RWPE1 (cell line): ENCODE results near the gene MLLT6.

Experiments
- CTCF ChIA-PET: fragments of 350-600 bp; sonication (Branson Sonifier 250); formaldehyde crosslinking; extraction: SDS; loops from one replicate; lab custom pipeline; 2021; lab: Yijun Ruan, JAX
- POLR2A ChIA-PET: fragments of 400-600 bp; formaldehyde crosslinking; extraction: SDS; loops from one replicate; lab custom pipeline; 2020; ENCODE audit warnings: antibody characterized with exemption; ENCODE audit not compliant: low non-redundant PET; lab: Yijun Ruan, JAX
- DNase-seq: peaks from one replicate; pipeline ENCODE4 v3.0.0; 2012; ENCODE audit warnings: low spot score
- H3K27ac ChIP-seq: fragments of 450-650 bp; 2 replicates; pipeline ENCODE4 v1.5.1; 2017
- TF ChIP-seq, protein P1 (sequence below): fragments of 450-650 bp; conservative IDR thresholded peaks from 2 replicates; pipeline ENCODE4 v1.5.1; 2017; ENCODE audit warnings: low read depth, mild to moderate bottlenecking

MLLT6 gene

DNA sequence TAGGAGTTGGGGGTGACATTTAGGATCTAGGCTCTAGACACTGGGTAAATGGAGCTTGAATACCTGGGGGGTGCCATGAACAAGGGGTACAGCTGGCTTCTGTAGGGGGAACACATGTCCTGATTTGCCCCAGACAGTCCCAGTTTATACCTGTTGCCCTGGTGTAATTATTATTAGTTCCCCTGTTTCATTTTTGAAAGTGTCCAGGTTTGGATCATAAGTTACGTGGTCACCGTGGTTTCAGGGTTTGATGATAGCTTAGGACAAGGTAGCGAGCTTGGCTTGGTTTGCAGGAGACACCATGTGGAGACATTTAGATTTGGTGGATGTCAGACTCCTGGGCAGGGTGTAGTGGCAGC lies 5.5 kb downstream of the MLLT6 start:
- H3K27ac ChIP-seq = peak overlapping the region; percentile 49
- CTCF ChIA-PET = interaction anchor here (0.5 to 1.2 kb wide), 3 partner anchors 13 to 34 kb away, joined by 3 to 6 read pairs (median 3); no protein-coding TSS in a partner anchor
- no peak for DNase-seq
- POLR2A ChIA-PET = no interaction called here
- TF ChIP-seq, protein P1, sequence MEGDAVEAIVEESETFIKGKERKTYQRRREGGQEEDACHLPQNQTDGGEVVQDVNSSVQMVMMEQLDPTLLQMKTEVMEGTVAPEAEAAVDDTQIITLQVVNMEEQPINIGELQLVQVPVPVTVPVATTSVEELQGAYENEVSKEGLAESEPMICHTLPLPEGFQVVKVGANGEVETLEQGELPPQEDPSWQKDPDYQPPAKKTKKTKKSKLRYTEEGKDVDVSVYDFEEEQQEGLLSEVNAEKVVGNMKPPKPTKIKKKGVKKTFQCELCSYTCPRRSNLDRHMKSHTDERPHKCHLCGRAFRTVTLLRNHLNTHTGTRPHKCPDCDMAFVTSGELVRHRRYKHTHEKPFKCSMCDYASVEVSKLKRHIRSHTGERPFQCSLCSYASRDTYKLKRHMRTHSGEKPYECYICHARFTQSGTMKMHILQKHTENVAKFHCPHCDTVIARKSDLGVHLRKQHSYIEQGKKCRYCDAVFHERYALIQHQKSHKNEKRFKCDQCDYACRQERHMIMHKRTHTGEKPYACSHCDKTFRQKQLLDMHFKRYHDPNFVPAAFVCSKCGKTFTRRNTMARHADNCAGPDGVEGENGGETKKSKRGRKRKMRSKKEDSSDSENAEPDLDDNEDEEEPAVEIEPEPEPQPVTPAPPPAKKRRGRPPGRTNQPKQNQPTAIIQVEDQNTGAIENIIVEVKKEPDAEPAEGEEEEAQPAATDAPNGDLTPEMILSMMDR = no peak

DNA sequence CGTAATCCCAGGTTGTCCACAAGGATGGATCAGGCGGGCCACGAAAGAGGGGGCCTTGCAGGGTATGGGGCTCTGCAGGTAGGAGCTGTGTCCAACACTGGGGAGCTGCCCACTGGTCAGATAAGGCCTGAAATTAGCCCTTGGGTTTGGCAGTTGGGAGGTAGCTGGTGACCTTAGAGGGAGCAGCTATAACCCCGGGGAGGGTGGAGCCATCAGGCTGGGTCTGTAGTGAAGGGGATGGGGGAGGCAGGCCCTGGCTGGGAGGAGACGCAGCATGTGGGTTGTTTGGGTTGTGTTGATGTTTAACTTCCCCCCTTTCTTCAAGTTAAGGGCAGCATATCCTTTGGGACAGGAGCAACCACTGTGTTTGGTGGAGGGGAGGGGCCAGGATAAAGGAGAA lies 5.9 kb downstream of the MLLT6 start:
- POLR2A ChIA-PET = no interaction called here
- TF ChIP-seq, protein P1 = no peak
- H3K27ac ChIP-seq = peak overlapping the region; percentile 5
- no peak for DNase-seq
- CTCF ChIA-PET = interaction anchor here (0.5 to 1.2 kb wide), 2 partner anchors 24 to 34 kb away, joined by 3 to 6 read pairs; no protein-coding TSS in a partner anchor

DNA sequence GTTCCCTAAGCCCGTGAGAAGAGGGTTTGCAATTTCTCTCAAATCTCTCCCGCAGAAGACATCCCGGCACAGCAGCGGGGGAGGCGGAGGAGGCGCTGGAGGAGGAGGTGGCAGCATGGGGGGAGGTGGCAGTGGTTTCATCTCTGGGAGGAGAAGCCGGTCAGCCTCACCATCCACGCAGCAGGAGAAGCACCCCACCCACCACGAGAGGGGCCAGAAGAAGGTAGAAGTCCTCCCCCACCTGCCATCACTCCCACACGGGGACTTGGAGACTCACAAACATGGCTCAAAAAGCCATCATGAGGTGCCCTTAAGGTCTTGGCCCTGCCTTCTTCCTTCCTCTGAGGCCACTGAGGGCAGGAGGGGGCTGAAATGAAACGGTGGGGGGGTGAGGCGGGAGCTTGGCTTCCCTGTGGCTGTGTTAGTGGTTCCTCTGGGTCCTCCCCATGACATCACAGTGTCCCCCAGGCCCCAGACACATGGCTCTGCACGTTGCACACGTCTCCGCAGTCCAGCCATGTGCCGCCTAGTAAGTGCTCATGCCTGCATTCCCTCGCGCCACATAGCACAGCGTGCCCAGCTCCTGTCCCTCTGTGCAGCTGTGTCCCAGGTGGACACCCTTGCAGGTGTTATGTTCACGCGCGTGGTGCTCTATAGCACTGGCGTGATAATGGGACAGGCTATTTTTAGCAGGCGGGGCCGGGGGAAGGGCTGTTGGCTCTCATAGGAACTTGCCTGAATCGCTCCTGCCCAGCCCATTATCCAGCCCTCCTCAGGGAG lies 6.9 kb downstream of the MLLT6 start:
- CTCF ChIA-PET = no interaction called here
- TF ChIP-seq, protein P1 = no peak
- peak overlapping the region; percentile 5 for H3K27ac ChIP-seq
- DNase-seq = no peak
- POLR2A ChIA-PET = no interaction called here

DNA sequence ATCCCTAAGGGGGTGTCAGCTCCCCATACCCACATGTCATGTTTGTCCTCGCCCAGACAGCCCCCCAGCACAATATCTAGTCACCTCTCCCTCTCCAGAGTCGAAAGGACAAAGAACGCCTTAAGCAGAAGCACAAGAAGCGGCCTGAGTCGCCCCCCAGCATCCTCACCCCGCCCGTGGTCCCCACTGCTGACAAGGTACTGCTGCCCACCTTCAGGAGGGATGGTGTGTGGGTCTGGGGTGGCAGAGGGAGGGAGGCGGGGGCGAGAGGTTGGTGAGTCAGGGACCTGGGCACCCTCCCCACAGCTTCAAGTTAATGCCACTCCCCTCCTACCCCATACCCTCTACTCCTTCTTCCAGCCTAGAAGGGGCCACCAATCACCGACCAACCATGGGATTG lies 7.5 kb downstream of the MLLT6 start:
- ChIA-PET POLR2A (no interaction called here), CTCF (no interaction called here)
- TF ChIP-seq, protein P1 = no peak
- no peak for DNase-seq
- H3K27ac ChIP-seq = peak overlapping the region; percentile 24

DNA sequence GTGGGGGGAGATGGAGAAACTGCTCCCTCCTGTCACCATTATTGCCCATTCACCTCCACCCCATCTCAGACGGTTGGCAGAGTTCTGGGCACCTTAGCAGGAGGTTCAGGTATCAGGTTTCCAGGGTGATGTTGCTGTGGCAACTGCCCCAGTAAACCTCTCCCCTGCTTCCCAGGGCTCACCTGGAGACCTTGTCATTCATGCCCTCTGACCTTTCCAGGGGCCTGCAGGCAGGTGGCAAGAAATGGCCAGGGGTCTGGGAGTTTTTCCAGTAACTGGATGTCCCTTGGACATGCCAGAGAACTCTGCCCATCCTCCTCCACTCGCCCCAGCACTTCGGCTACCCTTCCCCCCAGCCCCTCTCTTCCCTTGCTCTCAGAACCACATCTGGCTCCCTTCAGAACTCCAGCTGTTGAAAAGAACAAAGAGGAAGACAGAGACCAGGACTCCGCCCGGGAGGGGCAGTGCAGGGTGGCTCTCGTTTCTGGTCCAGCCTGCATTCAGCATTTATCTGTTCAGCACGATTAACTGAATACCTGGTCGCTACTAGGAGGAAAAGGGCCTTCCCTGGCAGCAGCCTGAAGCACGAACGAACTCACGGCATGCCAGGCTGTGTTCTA lies 8.5 kb downstream of the MLLT6 start:
- ChIA-PET CTCF (no interaction called here), POLR2A (no interaction called here)
- H3K27ac ChIP-seq = peak overlapping the region; percentile 24
- TF ChIP-seq, protein P1 = no peak
- DNase-seq = no peak

DNA sequence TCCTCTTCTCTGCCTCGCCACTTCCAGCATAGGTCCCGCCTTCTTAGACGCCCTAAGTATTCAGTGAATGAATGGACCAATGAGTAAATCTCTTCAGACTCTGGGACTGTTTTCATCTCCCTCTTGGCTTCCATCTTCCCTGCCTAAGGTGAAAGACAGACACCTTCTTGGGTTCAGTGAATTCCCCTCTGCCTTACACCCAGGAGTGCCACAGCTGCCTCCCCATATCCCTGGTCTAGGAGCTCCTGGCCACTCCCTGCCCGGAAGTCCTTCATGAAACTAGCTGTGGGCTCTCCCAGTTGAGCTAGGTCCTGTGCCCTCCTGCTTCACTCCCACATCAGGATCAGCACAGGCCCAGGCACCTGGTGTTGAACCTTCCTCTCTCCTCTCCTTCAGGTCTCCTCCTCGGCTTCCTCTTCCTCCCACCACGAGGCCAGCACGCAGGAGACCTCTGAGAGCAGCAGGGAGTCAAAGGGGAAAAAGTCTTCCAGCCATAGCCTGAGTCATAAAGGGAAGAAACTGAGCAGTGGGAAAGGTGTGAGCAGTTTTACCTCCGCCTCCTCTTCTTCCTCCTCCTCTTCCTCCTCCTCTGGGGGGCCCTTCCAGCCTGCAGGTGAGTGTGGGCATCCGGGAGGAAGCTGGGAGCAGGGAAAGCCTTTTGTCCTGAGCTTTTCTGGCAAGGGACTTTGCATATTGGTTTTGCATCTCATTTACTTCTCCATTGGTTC lies 10.3 kb downstream of the MLLT6 start:
- DNase-seq = no peak
- H3K27ac ChIP-seq = peak overlapping the region; percentile 39
- ChIA-PET POLR2A (no interaction called here), CTCF (interaction anchor here (0.7 to 1.2 kb wide), 4 partner anchors 11 to 19 kb away, joined by 3 to 4 read pairs (median 4); no protein-coding TSS in a partner anchor)
- TF ChIP-seq, protein P1 = no peak
